ENCODE results near the gene ALG12.

Gene ALG12

DNA sequence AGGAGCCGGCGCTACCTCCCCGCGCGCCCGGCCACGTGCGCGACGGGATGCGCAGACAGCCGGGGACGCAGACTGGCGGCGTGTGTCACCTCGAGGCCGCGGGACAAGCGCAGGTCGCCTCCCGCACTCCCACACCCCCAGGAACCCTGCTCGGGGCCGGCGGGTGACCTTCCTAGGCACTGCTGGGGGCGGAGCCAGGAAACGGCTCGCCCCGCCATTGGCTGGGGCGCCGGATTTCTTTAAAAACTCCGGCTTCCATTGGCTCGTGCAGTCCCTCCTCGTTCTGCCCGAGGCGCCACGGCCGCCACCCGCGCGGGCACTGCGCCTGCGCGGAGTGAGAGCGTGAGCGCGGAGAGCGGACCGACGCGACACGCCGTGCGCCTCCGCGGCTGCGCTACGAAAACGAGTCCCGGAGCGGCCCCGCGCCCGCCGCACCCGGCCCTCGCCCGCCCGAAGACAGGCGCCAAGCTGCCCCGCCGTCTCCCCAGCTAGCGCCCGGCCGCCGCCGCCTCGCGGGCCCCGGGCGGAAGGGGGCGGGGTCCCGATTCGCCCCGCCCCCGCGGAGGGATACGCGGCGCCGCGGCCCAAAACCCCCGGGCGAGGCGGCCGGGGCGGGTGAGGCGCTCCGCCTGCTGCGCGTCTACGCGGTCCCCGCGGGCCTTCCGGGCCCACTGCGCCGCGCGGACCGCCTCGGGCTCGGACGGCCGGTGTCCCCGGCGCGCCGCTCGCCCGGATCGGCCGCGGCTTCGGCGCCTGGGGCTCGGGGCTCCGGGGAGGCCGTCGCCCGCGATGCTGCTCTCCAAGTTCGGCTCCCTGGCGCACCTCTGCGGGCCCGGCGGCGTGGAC is 42.1 kb upstream of the ALG12 start, which contains the start of gene PIM3:
Gene PIM3, plus strand, starts transcription at position 614 of the 846 bp plus-strand sequence. Its CDS starts 176 bp downstream, at position 790.
- peak; percentile 86 for DNase-seq (ENCODE audit: low read depth)
- H3K4me3 ChIP-seq (ENCODE audit: low read length) = peak within 1 kb of the TSS; percentile 77
- TF ChIP-seq, protein P1, sequence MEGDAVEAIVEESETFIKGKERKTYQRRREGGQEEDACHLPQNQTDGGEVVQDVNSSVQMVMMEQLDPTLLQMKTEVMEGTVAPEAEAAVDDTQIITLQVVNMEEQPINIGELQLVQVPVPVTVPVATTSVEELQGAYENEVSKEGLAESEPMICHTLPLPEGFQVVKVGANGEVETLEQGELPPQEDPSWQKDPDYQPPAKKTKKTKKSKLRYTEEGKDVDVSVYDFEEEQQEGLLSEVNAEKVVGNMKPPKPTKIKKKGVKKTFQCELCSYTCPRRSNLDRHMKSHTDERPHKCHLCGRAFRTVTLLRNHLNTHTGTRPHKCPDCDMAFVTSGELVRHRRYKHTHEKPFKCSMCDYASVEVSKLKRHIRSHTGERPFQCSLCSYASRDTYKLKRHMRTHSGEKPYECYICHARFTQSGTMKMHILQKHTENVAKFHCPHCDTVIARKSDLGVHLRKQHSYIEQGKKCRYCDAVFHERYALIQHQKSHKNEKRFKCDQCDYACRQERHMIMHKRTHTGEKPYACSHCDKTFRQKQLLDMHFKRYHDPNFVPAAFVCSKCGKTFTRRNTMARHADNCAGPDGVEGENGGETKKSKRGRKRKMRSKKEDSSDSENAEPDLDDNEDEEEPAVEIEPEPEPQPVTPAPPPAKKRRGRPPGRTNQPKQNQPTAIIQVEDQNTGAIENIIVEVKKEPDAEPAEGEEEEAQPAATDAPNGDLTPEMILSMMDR (conservative IDR thresholded peaks at IDR 0.05; ENCODE audit: low read depth, low read length) = no peak

DNA sequence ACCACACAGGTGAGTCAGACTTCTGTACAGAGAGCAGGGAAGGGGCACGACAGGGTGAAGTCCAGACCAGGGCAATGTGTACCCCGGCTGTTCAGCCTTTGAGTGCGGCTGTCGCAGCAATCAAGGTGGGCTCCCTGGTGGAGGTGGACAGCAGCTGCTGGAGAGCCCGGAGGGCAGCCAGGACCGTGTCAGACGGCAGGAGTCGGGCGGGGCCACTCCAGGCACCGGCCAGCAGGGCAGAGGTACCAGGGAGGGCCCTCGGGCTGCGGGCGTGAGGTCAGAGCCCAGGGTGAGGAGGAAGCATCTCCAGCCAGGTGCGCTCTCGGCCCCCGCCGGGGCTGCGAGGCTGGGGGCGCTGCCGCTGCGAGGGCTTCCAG is 41.5 kb upstream of the ALG12 start:
- DNase-seq (ENCODE audit: low read depth) = no peak
- TF ChIP-seq, protein P1 (conservative IDR thresholded peaks at IDR 0.05; ENCODE audit: low read depth, low read length) = no peak
- peak overlapping the region; percentile 45 for H3K4me3 ChIP-seq (ENCODE audit: low read length)

DNA sequence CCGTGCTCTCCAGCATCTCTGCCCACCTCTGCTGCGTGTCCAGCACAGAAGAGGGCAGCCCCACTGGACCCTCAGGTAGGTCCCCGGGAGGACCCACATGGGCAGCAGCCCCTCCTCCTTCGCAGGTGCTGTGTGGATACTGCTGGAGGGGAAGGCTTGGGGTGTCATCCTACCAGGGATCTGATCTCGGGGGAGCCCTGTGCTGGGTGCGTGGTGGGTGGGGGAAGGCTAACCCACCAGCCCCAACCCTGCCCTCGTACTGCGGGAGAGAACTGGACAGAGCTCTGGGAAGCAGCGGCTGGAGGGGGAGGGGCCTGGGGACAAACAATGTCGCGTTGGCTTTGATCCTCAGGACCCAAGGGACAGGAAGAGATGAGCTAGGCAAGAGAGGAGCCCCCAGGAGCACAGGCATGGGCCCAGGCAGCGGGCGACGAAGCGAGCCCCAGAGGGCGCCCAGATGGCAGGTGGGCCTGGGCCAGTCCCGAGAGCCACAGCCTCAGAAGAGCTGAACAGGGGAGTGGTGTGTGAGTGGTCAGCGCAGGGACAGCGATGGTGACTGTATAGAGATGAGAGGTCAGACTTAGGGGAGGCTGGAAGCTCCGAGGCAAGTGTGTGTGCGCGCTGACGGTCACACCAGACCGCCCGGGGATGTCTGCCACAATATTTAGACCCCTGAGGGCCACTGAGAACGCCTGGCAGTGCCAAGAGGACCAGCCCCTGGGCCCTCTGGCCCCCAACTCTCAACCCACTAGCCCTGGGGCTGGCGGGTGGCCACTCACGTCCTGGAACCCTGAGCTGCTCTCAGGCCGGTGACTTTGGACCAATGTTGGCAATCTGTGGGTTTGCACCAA is 40.9 kb upstream of the ALG12 start:
- TF ChIP-seq, protein P1 (conservative IDR thresholded peaks at IDR 0.05; ENCODE audit: low read depth, low read length) = no peak
- DNase-seq (ENCODE audit: low read depth) = no peak
- peak overlapping the region; percentile 45 for H3K4me3 ChIP-seq (ENCODE audit: low read length)

DNA sequence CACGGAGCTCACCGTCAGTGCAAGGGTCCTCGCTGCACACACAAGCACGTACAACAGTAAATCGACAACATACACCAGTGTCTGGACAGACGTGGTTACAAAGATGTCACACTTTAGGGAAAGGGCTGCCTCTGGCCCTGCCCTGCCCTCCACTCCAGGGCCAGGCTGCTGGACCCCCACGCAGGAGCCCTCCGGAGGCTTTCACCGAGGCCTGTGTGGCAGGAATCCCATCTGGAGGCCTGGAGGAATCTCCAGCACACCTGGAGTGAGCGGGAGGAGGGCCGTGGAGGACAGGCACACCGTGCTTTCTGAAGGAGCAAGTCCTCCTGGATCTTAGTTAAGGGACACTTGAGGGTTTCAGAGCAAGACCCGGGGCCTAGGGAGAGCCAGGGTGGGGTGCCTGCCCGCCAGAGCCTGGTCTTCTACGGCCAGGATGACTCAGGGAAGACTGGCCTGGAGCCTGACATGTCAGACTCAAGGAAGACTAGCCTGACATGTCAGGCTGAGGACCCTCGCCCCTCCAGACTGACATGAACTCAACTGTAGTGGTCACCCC is 40.2 kb upstream of the ALG12 start:
- TF ChIP-seq, protein P1 (conservative IDR thresholded peaks at IDR 0.05; ENCODE audit: low read depth, low read length) = no peak
- H3K4me3 ChIP-seq (ENCODE audit: low read length) = no peak overlapping the region
- DNase-seq (ENCODE audit: low read depth) = no peak

DNA sequence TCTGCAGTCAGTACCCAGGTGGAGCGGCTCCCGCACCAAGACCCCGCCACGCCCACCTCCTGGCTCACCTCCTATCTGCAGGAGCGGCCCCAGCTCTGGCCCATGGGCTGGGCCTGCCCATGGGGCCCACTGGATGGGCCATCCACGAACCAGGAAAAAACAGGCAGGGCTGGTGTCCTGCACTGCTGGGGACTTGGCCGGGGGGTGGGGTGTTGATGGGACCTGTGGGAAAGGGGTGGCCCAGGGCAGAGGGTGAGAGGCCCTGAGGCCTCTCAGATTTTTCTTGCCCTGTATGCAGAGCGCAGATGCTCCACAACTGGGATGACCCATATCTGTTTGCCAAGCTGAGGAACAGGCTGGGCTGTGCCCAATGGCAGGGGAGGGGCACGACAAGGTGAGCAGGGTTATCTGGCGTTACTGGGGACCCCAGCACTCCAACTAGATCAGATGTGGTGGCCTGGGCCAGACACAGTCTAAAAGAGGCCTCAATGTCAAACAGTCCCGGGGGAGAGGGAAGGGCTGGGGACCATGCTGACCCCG is 39.7 kb upstream of the ALG12 start:
- DNase-seq (ENCODE audit: low read depth) = no peak
- H3K4me3 ChIP-seq (ENCODE audit: low read length) = no peak overlapping the region
- TF ChIP-seq, protein P1 (conservative IDR thresholded peaks at IDR 0.05; ENCODE audit: low read depth, low read length) = no peak

DNA sequence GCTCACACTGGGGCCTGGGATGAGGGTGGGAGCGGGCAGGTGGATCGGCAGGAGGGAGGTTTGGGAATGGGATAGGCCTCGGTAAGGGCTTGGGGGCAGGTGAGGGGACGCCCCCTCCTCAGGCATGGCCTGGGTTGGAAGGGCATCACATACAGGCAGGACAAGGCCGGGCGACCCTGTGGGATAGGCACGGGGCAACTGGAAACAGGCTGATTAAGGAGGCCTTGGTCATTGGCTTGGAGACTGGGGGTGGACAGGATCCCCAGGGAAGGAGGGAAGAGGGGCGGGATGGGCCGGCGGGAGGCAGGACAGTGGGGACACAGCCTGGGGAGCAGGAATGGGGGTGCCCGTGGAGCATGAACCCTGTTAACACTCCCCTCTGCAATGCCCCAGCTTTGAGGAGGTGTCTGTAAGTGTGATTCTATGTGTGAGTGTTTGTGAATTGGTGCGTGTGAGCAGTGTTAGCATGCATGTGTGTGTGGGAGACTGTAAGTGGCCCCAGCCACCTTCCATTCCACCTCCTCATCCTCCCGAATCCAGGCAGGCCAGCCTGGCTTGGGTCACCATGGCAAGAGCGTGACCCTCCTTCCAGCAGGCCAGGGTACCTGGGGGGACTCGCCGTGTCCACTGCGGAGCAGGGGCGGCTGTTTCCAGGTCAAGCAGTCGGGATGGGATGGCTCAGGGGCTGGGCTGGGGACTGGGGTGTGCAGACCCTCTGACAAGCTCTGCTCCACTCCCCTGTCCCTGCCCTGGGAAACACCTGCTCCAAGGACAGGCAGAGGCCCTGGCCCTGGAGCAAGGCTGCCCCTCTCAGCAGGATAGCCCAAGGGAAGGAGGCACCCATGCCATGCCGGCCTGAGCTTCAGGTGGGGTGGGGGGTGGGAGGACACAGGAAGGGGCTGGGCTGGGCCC is 38.9 kb upstream of the ALG12 start:
- H3K4me3 ChIP-seq (ENCODE audit: low read length) = no peak overlapping the region
- TF ChIP-seq, protein P1 (conservative IDR thresholded peaks at IDR 0.05; ENCODE audit: low read depth, low read length) = no peak
- DNase-seq (ENCODE audit: low read depth) = no peak
